A549 (cell line): ENCODE data around the gene PSMA7.

ENCODE experiments used
- CTCF ChIP-seq: fragments of >200 bp; sonication (Bioruptor Twin); formaldehyde crosslinking; IDR thresholded peaks from 3 replicates; pipeline ENCODE4 v1.5.1; 2016
- ELK1 ChIP-seq: fragments of 150-350 bp; IDR thresholded peaks from 2 replicates; pipeline ENCODE4 v1.6.1; 2014; ENCODE audit warnings: low read depth, mild to moderate bottlenecking, low read length
- FOSL2 ChIP-seq, 2 experiments: fragments of 450-650 bp in 1 of 2; fragments of >200 bp in 1 of 2; sonication (Bioruptor Twin) in 1 of 2; formaldehyde crosslinking; IDR thresholded peaks; 2 replicates each; pipeline versions ENCODE4 v1.5.0 to v1.6.1; 2016 to 2020; ENCODE audit warnings: mild to moderate bottlenecking in 1 of 2, moderate library complexity in 1 of 2
- POLR2A ChIP-seq: IDR thresholded peaks from 2 replicates; pipeline ENCODE4 v1.6.1; 2012; ENCODE audit warnings: mild to moderate bottlenecking, low read length
- REST ChIP-seq: fragments of 200-600 bp; sonication (generic); IDR thresholded peaks from 2 replicates; pipeline ENCODE4 v1.6.1; 2016; ENCODE audit warnings: antibody characterized with exemption, mild to moderate bottlenecking, moderate library complexity
- RFX5 ChIP-seq: fragments of 450-650 bp; IDR thresholded peaks from 2 replicates; pipeline ENCODE4 v1.7.1; 2014; ENCODE audit warnings: antibody characterized with exemption, mild to moderate bottlenecking, moderate library complexity

- no peak for TF ChIP-seq CTCF
- TF ChIP-seq FOSL2 (IDR thresholded peaks at IDR 0.05), result no peak
- TF ChIP-seq FOSL2 (CRISPR knock-in tag; IDR thresholded peaks at IDR 0.05), result no peak
- TF ChIP-seq POLR2A, result no peak
- TF ChIP-seq REST, result no peak
- no peak for TF ChIP-seq ELK1
- no peak for TF ChIP-seq RFX5
These were observed 37.6 kb downstream of the PSMA7 start for GRCh38 chr20:62105592-62105991.
